ENCODE results near the gene MEN1.
A peak's percentile ranks its signal among the peaks of the same experiment; 100 is the strongest.

Gene MEN1

GRCh38 chr11:64803846-64804345 is 6.5 kb downstream of the MEN1 start:
- Histone ChIP-seq H3K36me3 (ENCODE audit: insufficient read depth, low read depth, low read length) (peaks cover 35% of the 10 kb centered on the region), H3K9me3 (ENCODE audit: insufficient read depth, low read depth, low read length) (no peaks in the 10 kb centered on the region), H3K4me1 (ENCODE audit: insufficient read depth, low read length) (peaks cover 4% of the 10 kb centered on the region; the same call in 1 of the 2 replicates), H3K4me3 (ENCODE audit: low read length) (peak overlapping the region; percentile 78), H3K27me3 (ENCODE audit: insufficient read depth, low read length) (no peaks in the 10 kb centered on the region), H3K9ac (ENCODE audit: low read depth, low read length) (peak overlapping the region; percentile 84; the same call in 1 of the 2 replicates), H3K27ac (ENCODE audit: low read length) (peak overlapping the region; percentile 57)

GRCh38 chr11:64803158-64803845 is 7.0 kb downstream of the MEN1 start, which contains the start of gene MAP4K2:
TSS of gene MAP4K2 (minus strand) at chr11:64803214. CDS start at chr11:64803149, 65 bp downstream.
- H3K4me1 ChIP-seq (ENCODE audit: insufficient read depth, low read length), result peaks cover 4% of the 10 kb centered on the region; the same call in 1 of the 2 replicates
- H3K36me3 ChIP-seq (ENCODE audit: insufficient read depth, low read depth, low read length), result peaks cover 35% of the 10 kb centered on the region

GRCh38 chr11:64802370-64803157 is 7.8 kb downstream of the MEN1 start:
- no peak overlapping the region for H3K27ac ChIP-seq (ENCODE audit: low read length)
- peak overlapping the region; percentile 32; the same call in 1 of the 2 replicates for H3K9ac ChIP-seq (ENCODE audit: low read depth, low read length)
- no peaks in the 10 kb centered on the region for H3K27me3 ChIP-seq (ENCODE audit: insufficient read depth, low read length)
- peak overlapping the region; percentile 66 for H3K4me3 ChIP-seq (ENCODE audit: low read length)
- H3K36me3 ChIP-seq (ENCODE audit: insufficient read depth, low read depth, low read length), result peaks cover 27% of the 10 kb centered on the region
- H3K4me1 ChIP-seq (ENCODE audit: insufficient read depth, low read length), result peaks cover 4% of the 10 kb centered on the region; the same call in 1 of the 2 replicates
- H3K9me3 ChIP-seq (ENCODE audit: insufficient read depth, low read depth, low read length), result no peaks in the 10 kb centered on the region

More at GRCh38 chr11:64803158-64803845, 7.0 kb downstream of the MEN1 start, which contains the start of gene MAP4K2:
- Histone ChIP-seq H3K27ac (ENCODE audit: low read length) (peak within 1 kb of the TSS; percentile 57), H3K9ac (ENCODE audit: low read depth, low read length) (peak within 1 kb of the TSS; percentile 84; the same call in 1 of the 2 replicates), H3K9me3 (ENCODE audit: insufficient read depth, low read depth, low read length) (no peaks in the 10 kb centered on the region), H3K4me3 (ENCODE audit: low read length) (peak within 1 kb of the TSS; percentile 78), H3K27me3 (ENCODE audit: insufficient read depth, low read length) (no peaks in the 10 kb centered on the region)

GRCh38 chr11:64801561-64802369 is 8.6 kb downstream of the MEN1 start:
- Histone ChIP-seq H3K36me3 (ENCODE audit: insufficient read depth, low read depth, low read length) (peaks cover 19% of the 10 kb centered on the region), H3K9me3 (ENCODE audit: insufficient read depth, low read depth, low read length) (no peaks in the 10 kb centered on the region), H3K9ac (ENCODE audit: low read depth, low read length) (peak overlapping the region; percentile 32; the same call in 1 of the 2 replicates), H3K4me3 (ENCODE audit: low read length) (0 out of 2 replicates have a peak overlapping the region, but pooled peaks have one; percentile 66), H3K4me1 (ENCODE audit: insufficient read depth, low read length) (peaks cover 4% of the 10 kb centered on the region; the same call in 1 of the 2 replicates), H3K27ac (ENCODE audit: low read length) (no peak overlapping the region), H3K27me3 (ENCODE audit: insufficient read depth, low read length) (no peaks in the 10 kb centered on the region)

- Histone ChIP-seq H3K4me1 (ENCODE audit: insufficient read depth, low read length) (peaks cover 4% of the 10 kb centered on the region; the same call in 1 of the 2 replicates), H3K9ac (ENCODE audit: low read depth, low read length) (no peak overlapping the region), H3K9me3 (ENCODE audit: insufficient read depth, low read depth, low read length) (no peaks in the 10 kb centered on the region), H3K27ac (ENCODE audit: low read length) (no peak overlapping the region), H3K36me3 (ENCODE audit: insufficient read depth, low read depth, low read length) (peaks cover 13% of the 10 kb centered on the region), H3K27me3 (ENCODE audit: insufficient read depth, low read length) (no peaks in the 10 kb centered on the region), H3K4me3 (ENCODE audit: low read length) (no peak overlapping the region)
Measured at GRCh38 chr11:64801158-64801464, 9.2 kb downstream of the MEN1 start.

- no peaks in the 10 kb centered on the region for H3K9me3 ChIP-seq (ENCODE audit: insufficient read depth, low read depth, low read length)
- H3K4me1 ChIP-seq (ENCODE audit: insufficient read depth, low read length), result peaks cover 4% of the 10 kb centered on the region; the same call in 1 of the 2 replicates
- no peak overlapping the region for H3K27ac ChIP-seq (ENCODE audit: low read length)
- no peaks in the 10 kb centered on the region for H3K27me3 ChIP-seq (ENCODE audit: insufficient read depth, low read length)
- H3K9ac ChIP-seq (ENCODE audit: low read depth, low read length), result no peak overlapping the region
- peaks cover 7% of the 10 kb centered on the region for H3K36me3 ChIP-seq (ENCODE audit: insufficient read depth, low read depth, low read length)
- no peak overlapping the region for H3K4me3 ChIP-seq (ENCODE audit: low read length)
Measured at GRCh38 chr11:64800303-64801157, 9.8 kb downstream of the MEN1 start.

GRCh38 chr11:64799623-64800302 is 10.6 kb downstream of the MEN1 start:
- H3K27me3 ChIP-seq (ENCODE audit: insufficient read depth, low read length), result no peaks in the 10 kb centered on the region
- H3K4me1 ChIP-seq (ENCODE audit: insufficient read depth, low read length), result peaks cover 4% of the 10 kb centered on the region; the same call in 1 of the 2 replicates
- no peaks in the 10 kb centered on the region for H3K36me3 ChIP-seq (ENCODE audit: insufficient read depth, low read depth, low read length)
- no peak overlapping the region for H3K4me3 ChIP-seq (ENCODE audit: low read length)
- no peak overlapping the region for H3K27ac ChIP-seq (ENCODE audit: low read length)
- H3K9ac ChIP-seq (ENCODE audit: low read depth, low read length), result no peak overlapping the region
- H3K9me3 ChIP-seq (ENCODE audit: insufficient read depth, low read depth, low read length), result no peaks in the 10 kb centered on the region

- Histone ChIP-seq H3K27me3 (ENCODE audit: insufficient read depth, low read length) (no peaks in the 10 kb centered on the region), H3K36me3 (ENCODE audit: insufficient read depth, low read depth, low read length) (no peaks in the 10 kb centered on the region), H3K9ac (ENCODE audit: low read depth, low read length) (no peak overlapping the region), H3K27ac (ENCODE audit: low read length) (no peak overlapping the region), H3K9me3 (ENCODE audit: insufficient read depth, low read depth, low read length) (no peaks in the 10 kb centered on the region), H3K4me1 (ENCODE audit: insufficient read depth, low read length) (peaks cover 3% of the 10 kb centered on the region; the same call in 1 of the 2 replicates), H3K4me3 (ENCODE audit: low read length) (no peak overlapping the region)
Measured at GRCh38 chr11:64799256-64799622, 11.1 kb downstream of the MEN1 start.

- Histone ChIP-seq H3K4me1 (ENCODE audit: insufficient read depth, low read length) (no peaks in the 10 kb centered on the region), H3K4me3 (ENCODE audit: low read length) (no peak overlapping the region), H3K27ac (ENCODE audit: low read length) (no peak overlapping the region), H3K9ac (ENCODE audit: low read depth, low read length) (no peak overlapping the region), H3K36me3 (ENCODE audit: insufficient read depth, low read depth, low read length) (no peaks in the 10 kb centered on the region), H3K27me3 (ENCODE audit: insufficient read depth, low read length) (no peaks in the 10 kb centered on the region), H3K9me3 (ENCODE audit: insufficient read depth, low read depth, low read length) (no peaks in the 10 kb centered on the region)
Measured at GRCh38 chr11:64796757-64797541, 13.4 kb downstream of the MEN1 start.

Measured in iPS-20b (cell line).